A673 (cell line): ENCODE results near the gene DNAH1. TPM values are rescaled to one million over a fixed set of nuclear protein-coding genes. Genes with fewer than 3 reads are reported as not detected.

ENCODE experiments used
- BruUV-seq: library from RNA; stranded (reverse); fragments of 400-500 nt; replicated peaks from 2 replicates; lab custom pipeline; 2021; lab: Mats Ljungman, UMichigan
- CTCF ChIA-PET: fragments of 300-600 bp; sonication (Branson Sonifier 250); formaldehyde crosslinking; loops from one replicate; lab custom pipeline; 2022; ENCODE audit warnings: antibody characterized with exemption; lab: Charles Lee
- POLR2A ChIA-PET: fragments of 300-600 bp; sonication (Branson Sonifier 250); formaldehyde crosslinking; loops from one replicate; lab custom pipeline; 2022; ENCODE audit warnings: antibody characterized with exemption; ENCODE audit not compliant: low non-redundant PET; lab: Charles Lee
- DNase-seq: peaks from one replicate; pipeline ENCODE4 v3.0.0-alpha.2; 2015; ENCODE audit warnings: low spot score
- H3K27ac ChIP-seq: fragments of 200-600 bp; sonication (generic); 2 replicates; pipeline ENCODE4 v1.5.1; 2016; ENCODE audit warnings: mixed run types, low read depth, mild to moderate bottlenecking, mixed read lengths, antibody characterized with exemption, low read length; ENCODE audit not compliant: poor library complexity, severe bottlenecking
- H3K27me3 ChIP-seq: fragments of 200-600 bp; sonication (generic); replicated peaks from 2 replicates; pipeline ENCODE4 v1.6.1; 2017; ENCODE audit warnings: mixed run types, low read depth, mild to moderate bottlenecking, mixed read lengths, antibody characterized with exemption, low read length; ENCODE audit not compliant: insufficient read depth, poor library complexity
- H3K36me3 ChIP-seq: fragments of 200-600 bp; sonication (generic); 2 replicates; pipeline ENCODE4 v1.6.1; 2016; ENCODE audit warnings: mixed run types, mild to moderate bottlenecking, mixed read lengths, antibody characterized with exemption, low read length; ENCODE audit not compliant: insufficient read depth, poor library complexity, severe bottlenecking
- H3K4me1 ChIP-seq: fragments of 200-600 bp; sonication (generic); 2 replicates; pipeline ENCODE4 v1.6.1; 2017; ENCODE audit warnings: mixed run types, mild to moderate bottlenecking, mixed read lengths, antibody characterized with exemption, low read length; ENCODE audit not compliant: insufficient read depth, poor library complexity, severe bottlenecking
- H3K4me3 ChIP-seq: fragments of 200-600 bp; sonication (generic); 2 replicates; pipeline ENCODE4 v1.5.1; 2016; ENCODE audit warnings: low read depth, mixed run types, mild to moderate bottlenecking, mixed read lengths, low read length; ENCODE audit not compliant: poor library complexity, severe bottlenecking
- H3K9me3 ChIP-seq: fragments of 200-600 bp; sonication (generic); 2 replicates; pipeline ENCODE4 v1.6.1; 2016; ENCODE audit warnings: mixed run types, low read depth, mild to moderate bottlenecking, mixed read lengths, antibody characterized with exemption, low read length; ENCODE audit not compliant: poor library complexity, severe bottlenecking
- CTCF ChIP-seq: fragments of 300-800, 200-600 bp; sonication (generic); conservative IDR thresholded peaks from 2 replicates; pipeline ENCODE4 v1.5.1; 2017; ENCODE audit warnings: low read depth, mild to moderate bottlenecking, antibody characterized with exemption, low read length, moderate library complexity, mixed read lengths
- EZH2 ChIP-seq: fragments of 200-600 bp; sonication (generic); IDR thresholded peaks from 2 replicates; pipeline ENCODE4 v1.6.1; 2017; ENCODE audit warnings: borderline replicate concordance, low read depth, mild to moderate bottlenecking, mixed read lengths, antibody characterized with exemption, low read length; ENCODE audit not compliant: poor library complexity, severe bottlenecking
- intact Hi-C: fragments of 100-400 bp; cut with micrococcal nuclease; formaldehyde crosslinking; loops from one replicate; pipeline ENCODE4 v1.10.0; 2022; ENCODE audit not compliant: unreplicated experiment
- total RNA-seq: library from RNA; stranded (reverse); gene quantifications from 2 replicates; pipeline ENCODE4 v1.2.3, GENCODE V29; 2021

The DNAH1 gene
- total RNA-seq, 1 experiment from 2014 or later: 1.3 TPM

GRCh38 chr3:52441772-52442332 lies 125.7 kb downstream of the DNAH1 start:
- Histone ChIP-seq H3K36me3 (no peaks in the 10 kb centered on the region), H3K4me1 (no peaks in the 10 kb centered on the region), H3K9me3 (no peaks in the 10 kb centered on the region), H3K27me3 (no peaks in the 10 kb centered on the region), H3K27ac (no peak overlapping the region), H3K4me3 (no peak overlapping the region)
- ChIA-PET CTCF (no interaction called here), POLR2A (no interaction called here)
- BruUV-seq: no TSS peak
- no peak for DNase-seq
- intact Hi-C loops: no loop called here
- TF ChIP-seq CTCF (no peak), EZH2 (no peak)

GRCh38 chr3:52442409-52443267 lies 126.5 kb downstream of the DNAH1 start:
- Histone ChIP-seq H3K27me3 (no peaks in the 10 kb centered on the region), H3K36me3 (no peaks in the 10 kb centered on the region), H3K4me1 (no peaks in the 10 kb centered on the region), H3K9me3 (no peaks in the 10 kb centered on the region), H3K27ac (no peak overlapping the region), H3K4me3 (no peak overlapping the region)
- intact Hi-C loops: no loop called here
- CTCF ChIA-PET: no interaction called here
- POLR2A ChIA-PET: no interaction called here
- no TSS peak for BruUV-seq
- TF ChIP-seq CTCF (no peak), EZH2 (no peak)
- no peak for DNase-seq

GRCh38 chr3:52443268-52443610 lies 127.1 kb downstream of the DNAH1 start:
- POLR2A ChIA-PET: no interaction called here
- CTCF ChIA-PET: no interaction called here
- no peaks in the 10 kb centered on the region for H3K36me3 ChIP-seq
- no peak overlapping the region for H3K4me3 ChIP-seq
- DNase-seq: no peak
- H3K27me3 ChIP-seq: no peaks in the 10 kb centered on the region
- H3K27ac ChIP-seq: no peak overlapping the region
- intact Hi-C loops: no loop called here
- H3K4me1 ChIP-seq: no peaks in the 10 kb centered on the region
- TF ChIP-seq EZH2 (no peak), CTCF (no peak)
- H3K9me3 ChIP-seq: no peaks in the 10 kb centered on the region
- BruUV-seq: no TSS peak
